GM12878 (cell line): ENCODE measurements around the gene GPT2. TPM values are rescaled to one million over a fixed set of nuclear protein-coding genes. Genes with fewer than 3 reads are reported as not detected.

Experiments used
- ATAC-seq: fragments of 200-7000 bp; cut with Tn5 transposase; 3 replicates; pipeline ENCODE4 v1.9.1; 2020; ENCODE audit warnings: mild to moderate bottlenecking, moderate library complexity
- BruUV-seq: library from RNA; stranded (reverse); fragments of 400-500 nt; replicated peaks from 2 replicates; lab custom pipeline; 2021; lab: Mats Ljungman, UMichigan
- CTCF ChIA-PET: fragments of 300-600 bp; sonication (Branson Sonifier 250); formaldehyde crosslinking; extraction: SDS; loops from one replicate; lab custom pipeline; 2021; ENCODE audit warnings: inconsistent platforms; lab: Yijun Ruan, JAX
- POLR2A ChIA-PET: fragments of 350-600 bp; formaldehyde crosslinking; extraction: SDS; loops from one replicate; lab custom pipeline; 2021; ENCODE audit warnings: inconsistent platforms; lab: Charles Lee
- RAD21 ChIA-PET: fragments of 300-600 bp; sonication (Branson Sonifier 250); formaldehyde crosslinking; loops from one replicate; lab custom pipeline; 2023; ENCODE audit warnings: antibody characterized with exemption; ENCODE audit not compliant: unreplicated experiment; lab: Charles Lee
- SMC1A ChIA-PET: fragments of 300-600 bp; sonication (Branson Sonifier 250); formaldehyde crosslinking; loops from one replicate; lab custom pipeline; 2023; ENCODE audit not compliant: unreplicated experiment, uncharacterized antibody; lab: Charles Lee
- DNase-seq: peaks from one replicate; pipeline ENCODE4 v3.0.0-alpha.2; 2011; ENCODE audit warnings: low read depth, low spot score
- FAIRE-seq: peaks from 3 replicates; lab custom pipeline; 2011; peaks lifted over from hg19 to GRCh38; lab: Jason Lieb, UNC
- H2AFZ ChIP-seq: 2 replicates; pipeline ENCODE4 v1.6.0; 2011; ENCODE audit warnings: low read depth, low read length, control low read depth; ENCODE audit not compliant: control insufficient read depth
- H3K27ac ChIP-seq: 2 replicates; pipeline ENCODE4 v1.5.1; 2011; ENCODE audit warnings: control low read depth; ENCODE audit not compliant: control insufficient read depth, insufficient read depth
- H3K27me3 ChIP-seq, 2 experiments: replicated peaks in 1 of 2; 2 replicates each; pipeline versions ENCODE4 v1.6.0 to v1.6.1; 2011; ENCODE audit warnings: low read length in 1 of 2; ENCODE audit not compliant: control insufficient read depth in 2 of 2, insufficient read depth in 2 of 2
- H3K36me3 ChIP-seq, 2 experiments: 2 replicates each; pipeline ENCODE4 v1.5.1; 2011; ENCODE audit warnings: low read length in 1 of 2; ENCODE audit not compliant: control insufficient read depth in 2 of 2, insufficient read depth in 2 of 2
- H3K4me1 ChIP-seq: 2 replicates; pipeline ENCODE4 v1.6.1; 2011; ENCODE audit warnings: mild to moderate bottlenecking, low read length, moderate library complexity, mixed read lengths; ENCODE audit not compliant: control insufficient read depth, insufficient read depth
- H3K4me2 ChIP-seq: 2 replicates; pipeline ENCODE4 v1.6.0; 2011; ENCODE audit warnings: control low read depth; ENCODE audit not compliant: control insufficient read depth, insufficient read depth
- H3K4me3 ChIP-seq: fragments of 200-600 bp; sonication (generic); 2 replicates; pipeline ENCODE4 v1.5.1; 2016
- H3K79me2 ChIP-seq: 2 replicates; pipeline ENCODE4 v1.6.0; 2011; ENCODE audit warnings: low read length; ENCODE audit not compliant: control insufficient read depth, insufficient read depth
- H3K9ac ChIP-seq: 2 replicates; pipeline ENCODE4 v1.8.0; 2011; ENCODE audit warnings: low read length, control low read depth, mixed read lengths; ENCODE audit not compliant: control insufficient read depth, insufficient read depth
- H3K9me3 ChIP-seq: replicated peaks from 3 replicates; pipeline ENCODE4 v1.5.1; 2011; ENCODE audit warnings: mild to moderate bottlenecking, low read length; ENCODE audit not compliant: control insufficient read depth, insufficient read depth
- H4K20me1 ChIP-seq: 2 replicates; pipeline ENCODE4 v1.6.0; 2011; ENCODE audit not compliant: control insufficient read depth, insufficient read depth
- ETV6 ChIP-seq, 2 experiments: fragments of 450-650 bp in 1 of 2; IDR thresholded peaks in 1 of 2; conservative IDR thresholded peaks in 1 of 2; 2 replicates each; pipeline ENCODE4 v1.6.1; 2014; ENCODE audit warnings: antibody characterized with exemption in 1 of 2, borderline replicate concordance in 1 of 2, low read depth in 1 of 2, mild to moderate bottlenecking in 1 of 2, moderate library complexity in 1 of 2
- HDAC2 ChIP-seq: fragments of 200-600 bp; sonication (generic); IDR thresholded peaks from 2 replicates; pipeline ENCODE4 v1.6.1; 2017
- RELA ChIP-seq: fragments of 450-650 bp; IDR thresholded peaks from 2 replicates; pipeline ENCODE4 v1.8.0; 2014; ENCODE audit warnings: borderline replicate concordance; ENCODE audit not compliant: partially characterized antibody
- TBL1XR1 ChIP-seq: IDR thresholded peaks from 2 replicates; pipeline ENCODE4 v1.6.1; 2012; ENCODE audit warnings: low read depth, low read length, improper control_type of control experiment
- WGBS: methylation state at CpG from one replicate; pipeline ENCODE4 v1.1.6; 2016; ENCODE audit warnings: low lambda C conversion rate; ENCODE audit not compliant: insufficient replicate concordance, insufficient coverage; ENCODE audit errors: missing lambda C conversion rate; 5-methylcytosine and 5-hydroxymethylcytosine counted together
- in situ Hi-C: fragments of 300-500 bp; cut with MboI; formaldehyde crosslinking; loops from 9 replicates; pipeline ENCODE4 v1.14.3; 2018; ENCODE audit warnings: mixed read lengths
- intact Hi-C: fragments of 100-400 bp; cut with micrococcal nuclease; formaldehyde crosslinking; loops from one replicate; pipeline ENCODE4 v1.14.2; 2022; ENCODE audit not compliant: unreplicated experiment
- polyA plus RNA-seq, 11 experiments: library from polyadenylated mRNA; depleted of rRNA in 4 of 11; unstranded in 6 of 11; stranded (reverse) in 5 of 11; fragments of >200 nt; fragmentation: Nextera tagmentation in 4 of 11; fragmentation: Illumina TruSeq in 1 of 11; extraction: Ambion mirVana in 4 of 11; extraction: Trizol in 1 of 11; gene quantifications; 1 replicate in 1 of 11; 2 replicates in 10 of 11; pipeline versions ENCODE4 v1.2.1 to v1.2.3, GENCODE V29; 2011 to 2016; ENCODE audit warnings: inconsistent platforms in 2 of 11, missing spikeins in 2 of 11, low read depth in 1 of 11
- total RNA-seq, 4 experiments: library from RNA; depleted of rRNA in 3 of 4; stranded (reverse); fragments of >200 nt in 3 of 4; fragmentation: Illumina TruSeq in 1 of 4; extraction: Trizol in 1 of 4; gene quantifications; 2 replicates each; pipeline versions ENCODE4 v1.2.1 to v1.2.3, GENCODE V29; 2013 to 2021

The GPT2 gene
- total and polyA plus RNA-seq, 10 of the 15 experiments (the other 5 are each of a cell fraction or from before 2014, with no cell fraction given), result 0.45 to 9.9 (median 4.3) TPM

DNA sequence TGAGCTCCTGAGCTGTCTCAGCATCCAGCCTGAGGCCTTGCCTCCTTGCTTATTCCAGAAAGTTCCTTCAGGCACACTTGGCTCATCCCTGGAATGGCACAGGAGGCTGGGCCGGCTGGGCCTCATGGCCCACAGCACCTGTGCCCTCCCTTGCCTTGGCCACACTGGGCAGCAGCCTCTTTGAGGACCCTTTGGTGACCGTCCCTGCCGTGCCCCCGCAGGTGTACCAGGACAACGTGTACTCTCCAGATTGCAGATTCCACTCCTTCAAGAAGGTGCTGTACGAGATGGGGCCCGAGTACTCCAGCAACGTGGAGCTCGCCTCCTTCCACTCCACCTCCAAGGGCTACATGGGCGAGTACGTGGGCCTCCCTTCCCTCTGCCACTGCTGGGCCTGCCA, 34.2 kb downstream of the GPT2 start:
- Histone ChIP-seq H3K9ac (no peak overlapping the region), H3K4me1 (peaks cover 19% of the 10 kb centered on the region), H3K4me3 (no peak overlapping the region; the same call in 1 of the 2 replicates), H3K9me3 (no peaks in the 10 kb centered on the region), H3K4me2 (peak overlapping the region; percentile 84; the same call in 1 of the 2 replicates), H4K20me1 (no peaks in the 10 kb centered on the region), H3K36me3 (peaks cover 0 to 3% of the 10 kb centered on the region in 2 experiments; a peak in 2 of 4 replicates), H2AFZ (peak overlapping the region; percentile 70; the same call in 1 of the 2 replicates), H3K27me3 (no peaks in the 10 kb centered on the region), H3K79me2 (no peaks in the 10 kb centered on the region), H3K27ac (no peak overlapping the region; the same call in 1 of the 2 replicates)
- BruUV-seq, result no TSS peak
- intact Hi-C loops, result no loop called here
- TF ChIP-seq HDAC2, result no peak
- TF ChIP-seq RELA, result no peak
- no peak for TF ChIP-seq TBL1XR1
- TF ChIP-seq ETV6 (conservative IDR thresholded peaks at IDR 0.05 in 1 of 2, IDR thresholded peaks at IDR 0.05 in 1 of 2; ENCODE audit: borderline replicate concordance in 1 of 2, low read depth in 1 of 2), result no peak
- WGBS, result 41% methylated on average over 11 of the region's 11 CpGs
- no peak for ATAC-seq
- in situ Hi-C loops, result no loop called here
- RAD21 ChIA-PET, result interaction anchor here (1.7 to 2.0 kb wide), 2 partner anchors 12 to 64 kb away, joined by 7 to 18 read pairs; no protein-coding TSS in a partner anchor
- no peak for DNase-seq
- CTCF ChIA-PET, result interaction anchor here (0.6 to 5.5 kb wide), 6 partner anchors 9 to 244 kb away, joined by 3 to 65 read pairs (median 20); no protein-coding TSS in a partner anchor
- FAIRE-seq, result no peak
- SMC1A ChIA-PET, result interaction anchor here (0.9 to 4.9 kb wide), 4 partner anchors 66 to 245 kb away, joined by 3 to 35 read pairs (median 8); no protein-coding TSS in a partner anchor
- POLR2A ChIA-PET, result no interaction called here
